AG08395 (cell line): ENCODE data around the gene SORCS2.

Source experiments
- DNase-seq: peaks from one replicate; pipeline ENCODE4 v3.0.0; 2012; ENCODE audit warnings: mixed read lengths, low spot score

SORCS2 gene

DNA sequence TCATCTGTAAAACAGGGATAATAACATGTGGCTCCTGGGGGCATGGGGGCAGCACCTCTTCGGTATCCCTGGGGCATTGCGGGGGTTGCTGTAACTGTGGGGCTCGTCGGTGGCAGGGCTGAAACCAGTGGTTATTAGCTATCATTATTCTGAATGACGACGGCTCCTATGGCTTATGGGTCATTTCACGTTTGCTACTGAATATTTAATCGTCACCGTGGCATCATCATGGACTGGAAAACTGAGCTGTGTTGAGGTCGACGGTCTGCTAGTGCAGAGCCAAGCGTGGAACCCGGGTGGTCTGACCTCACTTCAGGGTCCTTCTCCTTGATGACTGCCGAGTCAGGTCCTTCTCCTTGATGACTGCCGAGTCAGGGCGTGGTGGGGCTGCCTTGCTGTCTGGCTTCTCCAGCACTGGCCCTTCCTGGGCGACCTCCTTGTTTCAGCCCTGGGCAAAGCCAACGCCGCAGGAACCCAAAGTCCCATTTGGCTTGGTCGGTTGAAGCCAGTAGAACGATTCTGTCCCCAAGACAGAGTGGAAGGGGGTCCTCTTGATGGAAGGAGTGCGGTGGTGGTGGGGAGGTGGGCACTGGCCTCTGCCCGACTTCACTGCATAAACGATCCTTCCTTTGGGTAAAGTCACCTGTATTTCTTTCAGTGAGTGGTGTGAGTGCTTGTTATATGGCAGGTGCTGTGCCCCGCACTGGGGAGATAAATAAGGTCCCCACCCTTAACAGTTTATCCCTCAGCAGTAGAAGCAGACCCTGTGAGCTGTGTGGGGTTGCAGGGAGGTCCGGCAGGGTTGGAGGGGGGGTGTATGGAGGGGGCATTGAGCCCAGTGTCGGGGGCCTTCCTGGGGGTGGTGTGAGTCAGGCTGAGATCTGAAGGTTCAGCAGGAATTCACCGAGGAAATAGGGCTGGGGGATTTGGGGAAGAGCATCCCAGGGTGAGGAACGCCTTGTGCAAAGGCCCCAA is 201.6 kb downstream of the SORCS2 start:
- DNase-seq = no peak

DNA sequence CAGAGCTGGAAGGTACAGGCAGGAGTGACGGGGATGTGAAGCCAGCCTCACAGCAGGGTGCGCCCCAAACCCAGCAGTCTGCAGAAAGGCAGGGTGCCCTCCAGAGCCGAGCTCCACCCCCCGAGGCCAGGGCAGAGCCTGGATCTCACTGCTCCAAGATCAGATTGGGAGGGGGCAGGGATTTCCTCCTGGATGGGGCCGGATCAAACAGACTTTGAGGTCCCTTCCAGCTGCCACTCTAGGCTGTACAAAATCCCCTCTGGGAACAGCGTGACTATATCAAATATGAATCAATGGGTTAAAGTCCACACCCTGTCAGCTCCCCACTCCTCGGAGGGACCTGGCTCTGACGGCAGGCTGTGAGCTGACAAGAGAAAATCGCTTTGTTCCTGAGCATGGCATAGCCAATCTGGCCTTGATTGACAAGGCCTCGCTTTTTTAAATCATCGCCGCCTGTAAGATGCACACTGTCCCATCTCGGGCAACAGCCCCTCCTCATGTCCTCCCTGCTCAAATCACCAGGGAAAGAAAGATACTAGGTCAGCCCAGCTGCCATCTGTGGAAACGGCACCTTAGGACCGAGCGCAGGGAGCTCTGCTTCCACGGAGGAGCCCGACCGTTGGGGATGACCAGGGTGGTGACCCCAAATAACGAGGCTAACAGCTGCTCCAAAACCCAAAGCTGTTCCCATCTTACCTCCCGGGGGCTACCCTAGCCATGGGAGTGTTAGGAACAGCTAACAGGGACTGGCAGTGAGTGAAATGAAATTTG is 202.5 kb downstream of the SORCS2 start:
- DNase-seq = no peak

DNA sequence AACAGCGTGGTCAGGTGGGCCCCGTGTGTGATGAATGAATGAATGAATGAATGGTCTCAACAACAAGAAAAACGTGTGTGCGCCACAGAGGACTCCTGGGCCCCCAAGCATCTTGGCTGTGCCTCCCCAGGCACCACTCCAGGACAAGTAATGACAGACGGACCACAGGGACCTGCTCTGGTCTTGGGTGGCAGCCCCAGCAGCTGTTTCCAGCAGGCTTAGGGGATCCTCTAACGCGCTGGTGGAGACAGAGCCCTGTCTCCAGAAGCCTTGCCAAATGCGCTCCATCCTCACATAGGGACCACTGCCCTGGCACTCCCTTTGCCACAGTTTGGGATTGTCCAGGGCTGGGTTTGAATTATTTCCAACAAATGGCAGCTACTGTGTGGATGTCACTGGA is 203.3 kb downstream of the SORCS2 start:
- no peak for DNase-seq

DNA sequence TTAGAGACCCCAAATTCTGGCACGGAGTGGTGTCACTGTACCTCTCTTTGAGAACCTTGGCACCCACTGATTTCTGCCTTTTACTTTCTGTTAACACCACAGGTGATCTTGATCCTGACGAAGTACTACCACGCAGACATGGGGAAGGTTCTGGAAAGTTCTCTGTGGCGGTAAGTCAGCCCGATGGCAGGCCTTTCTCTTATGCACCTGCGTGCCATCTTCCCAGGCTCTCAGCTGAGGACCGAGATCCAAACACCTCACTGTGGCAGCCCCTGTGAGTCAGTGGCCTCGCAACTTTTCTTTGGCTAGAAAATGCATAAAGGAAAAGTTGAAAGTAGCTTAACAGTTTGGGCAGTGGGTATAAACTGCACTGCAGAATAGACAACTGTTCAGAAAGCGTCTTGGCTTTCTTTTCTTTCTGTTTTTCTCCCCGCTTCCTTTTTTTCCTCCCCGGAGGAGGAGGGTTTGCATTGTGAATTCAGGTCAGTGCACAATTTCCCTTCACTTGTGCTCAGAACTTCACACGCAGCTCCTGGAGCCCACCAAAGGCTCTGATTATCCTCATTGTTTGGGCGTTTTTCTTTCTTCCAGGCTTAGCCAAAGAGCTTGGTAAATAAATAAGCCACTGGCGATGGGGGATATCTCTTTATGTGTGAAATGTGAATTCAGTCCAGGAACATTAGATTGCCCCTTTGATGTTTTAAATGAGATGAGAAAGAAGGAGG is 204.0 kb downstream of the SORCS2 start:
- no peak for DNase-seq

DNA sequence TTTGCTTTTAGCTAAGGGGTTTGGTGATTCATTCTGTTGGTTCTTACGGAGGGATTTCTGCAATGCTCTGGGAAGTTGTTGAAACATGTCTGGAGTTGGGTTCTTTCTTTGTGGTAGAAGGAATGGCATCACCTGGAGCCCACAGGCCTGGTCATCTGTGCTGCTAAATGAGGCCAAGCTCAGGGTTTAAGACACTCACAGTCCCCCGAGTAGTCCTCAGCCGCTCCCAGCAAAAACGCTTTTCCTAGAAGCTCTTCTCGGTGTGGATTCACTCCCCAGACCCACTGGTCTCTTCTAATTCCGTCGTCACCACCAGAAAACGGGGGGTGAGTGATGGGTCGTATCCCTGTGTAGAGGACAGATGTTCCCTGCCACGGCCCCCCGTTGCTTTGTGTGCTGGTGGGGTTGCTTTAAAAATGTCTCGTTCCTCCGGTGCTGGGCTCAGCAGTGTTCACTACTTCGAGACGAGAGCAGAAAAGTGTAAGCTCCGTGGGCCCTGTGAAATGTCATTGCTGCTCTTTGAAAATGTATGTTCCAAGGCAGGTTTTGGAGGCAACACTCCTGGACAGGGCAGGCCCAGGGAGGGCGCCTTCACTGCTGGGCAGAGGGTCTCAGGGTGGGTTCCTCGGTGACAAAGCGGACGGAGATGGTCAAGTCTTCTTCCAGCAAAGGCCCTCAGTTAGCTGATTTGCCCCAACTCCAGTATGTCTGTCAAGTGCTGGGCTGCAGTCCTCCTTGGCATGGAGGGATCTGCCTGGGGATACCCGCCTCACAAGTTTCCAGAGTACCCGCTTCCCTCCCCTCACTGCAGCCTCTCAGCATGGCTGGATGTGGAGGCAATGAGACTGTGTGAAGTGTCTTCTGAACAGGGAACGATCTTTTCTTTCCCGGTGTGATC is 205.1 kb downstream of the SORCS2 start:
- no peak for DNase-seq

DNA sequence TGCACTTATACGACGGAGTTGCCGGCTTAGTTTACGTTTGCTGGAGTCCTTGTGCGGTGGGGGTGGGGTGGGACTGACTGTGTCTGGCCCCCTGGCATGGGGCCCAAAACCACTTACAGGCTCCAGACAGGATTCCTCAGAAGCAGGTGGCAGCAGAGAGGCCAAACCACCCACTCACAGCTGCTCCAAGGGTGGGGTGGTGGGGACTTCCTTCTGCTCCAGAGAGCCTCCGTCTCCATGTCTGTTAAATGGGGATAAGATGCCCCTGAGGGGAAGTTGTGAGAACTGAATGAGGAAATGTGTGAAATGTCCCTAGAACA is 205.7 kb downstream of the SORCS2 start:
- DNase-seq = no peak

DNA sequence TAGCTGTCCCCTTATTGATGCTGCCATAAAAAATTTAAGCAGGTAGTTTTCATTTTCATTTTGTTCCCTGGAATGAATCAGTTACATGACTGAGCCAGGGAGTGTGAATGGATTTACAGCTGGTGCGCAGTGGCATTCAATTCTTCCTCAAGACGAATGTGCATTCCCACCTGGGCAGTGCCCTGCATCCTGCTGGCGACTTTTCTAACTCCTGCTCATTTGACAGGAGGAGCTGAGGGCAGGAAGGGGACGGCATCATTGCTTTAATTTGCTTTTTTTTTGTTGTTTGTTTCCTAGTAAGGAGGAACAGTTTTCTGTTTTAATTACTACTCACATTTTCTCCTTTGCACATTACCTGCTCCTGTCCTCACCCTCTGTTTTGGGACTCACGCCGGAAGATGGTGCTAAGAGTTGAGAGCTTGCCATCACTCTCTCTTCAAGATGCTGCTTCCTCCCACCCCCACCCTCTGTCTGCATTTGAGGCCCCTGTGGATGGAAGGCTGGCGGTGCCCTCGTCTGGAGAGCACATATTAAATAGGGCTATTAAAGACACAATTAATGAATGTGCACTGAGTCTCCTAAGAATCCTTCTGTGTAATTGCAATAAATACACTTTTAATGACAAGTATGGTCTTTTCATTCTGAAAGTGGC is 206.6 kb downstream of the SORCS2 start:
- DNase-seq = no peak

DNA sequence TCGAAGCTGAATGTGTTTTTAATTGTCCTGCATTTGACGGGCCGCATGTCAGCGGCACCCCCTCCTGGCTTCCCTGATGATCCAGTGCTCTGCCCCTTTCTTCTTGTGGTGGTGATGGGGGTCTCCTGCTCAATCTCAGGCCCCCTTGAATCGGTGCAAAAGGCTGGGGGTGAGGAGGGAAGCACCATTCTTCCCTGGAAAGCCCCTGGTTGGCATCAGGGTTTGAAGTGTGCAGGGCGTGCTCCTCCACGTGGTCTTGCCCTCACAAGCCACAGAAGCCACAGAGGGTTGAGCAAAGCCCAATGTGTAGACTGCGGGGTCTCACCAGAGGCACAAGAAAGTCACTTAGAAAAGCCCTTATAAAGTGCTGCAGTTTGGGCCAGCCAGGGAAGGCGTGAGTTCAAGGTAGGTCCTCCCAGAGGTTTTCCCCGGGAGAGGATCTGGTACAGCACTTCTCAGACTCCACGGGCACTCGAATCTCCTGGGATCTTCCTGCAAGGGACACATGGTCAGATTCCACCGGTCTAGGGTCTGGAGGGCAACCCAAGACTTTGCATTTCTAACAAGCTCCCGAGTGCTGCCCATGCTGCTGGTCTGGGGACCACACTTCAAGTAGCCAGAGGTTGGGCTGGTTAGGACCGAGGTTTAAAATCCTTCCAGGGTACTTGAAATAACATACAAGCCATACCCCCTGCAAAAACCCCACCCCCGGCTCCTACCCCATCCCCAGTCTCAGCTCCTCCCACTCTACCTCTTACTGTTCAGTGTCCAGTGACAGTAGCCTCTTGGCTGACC is 207.3 kb downstream of the SORCS2 start:
- no peak for DNase-seq

DNA sequence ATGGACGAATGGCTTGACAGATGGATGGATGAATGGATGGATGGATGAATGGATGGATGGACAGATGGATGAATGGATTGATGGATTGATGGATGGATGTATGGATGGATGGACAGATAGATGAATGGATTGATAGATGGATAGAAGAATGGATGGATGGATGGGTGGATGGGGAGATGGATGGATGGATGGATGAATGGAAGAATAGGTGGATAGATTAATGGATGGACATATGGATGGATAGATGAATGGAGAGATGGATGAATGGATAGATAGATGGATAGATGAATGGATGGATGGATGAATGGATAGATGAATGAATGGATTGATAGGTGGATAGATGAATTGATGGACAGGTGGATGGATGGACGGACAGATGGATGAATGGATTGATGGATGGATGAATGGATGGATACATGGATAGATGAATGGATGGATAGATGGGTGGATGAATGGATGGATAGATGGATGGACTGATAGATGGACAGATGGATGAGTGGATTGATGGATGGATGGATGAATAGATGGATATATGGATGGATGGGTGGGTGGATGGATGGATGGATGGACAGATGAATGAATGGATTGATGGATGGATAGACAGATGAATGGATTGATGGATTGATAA is 208.4 kb downstream of the SORCS2 start:
- DNase-seq = no peak

DNA sequence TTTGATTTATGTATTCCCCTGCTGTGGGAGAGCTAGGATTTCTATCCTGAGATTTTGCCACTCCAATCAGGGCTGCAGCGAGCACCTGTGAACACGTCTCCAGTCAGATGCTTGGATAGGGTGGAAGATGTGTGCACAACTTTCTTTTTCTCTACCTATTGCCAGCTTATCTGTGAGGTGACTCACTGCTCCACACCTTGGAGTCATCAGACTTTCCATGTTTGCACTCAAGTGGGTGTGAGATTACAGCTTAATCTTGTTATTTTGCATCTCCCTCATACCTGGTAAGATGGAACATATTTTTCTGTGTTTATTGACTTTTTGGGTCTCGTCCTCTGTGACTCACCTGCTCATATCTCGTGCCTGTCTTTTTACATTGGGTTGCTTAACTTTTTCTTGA is 210.2 kb downstream of the SORCS2 start:
- no peak for DNase-seq

DNA sequence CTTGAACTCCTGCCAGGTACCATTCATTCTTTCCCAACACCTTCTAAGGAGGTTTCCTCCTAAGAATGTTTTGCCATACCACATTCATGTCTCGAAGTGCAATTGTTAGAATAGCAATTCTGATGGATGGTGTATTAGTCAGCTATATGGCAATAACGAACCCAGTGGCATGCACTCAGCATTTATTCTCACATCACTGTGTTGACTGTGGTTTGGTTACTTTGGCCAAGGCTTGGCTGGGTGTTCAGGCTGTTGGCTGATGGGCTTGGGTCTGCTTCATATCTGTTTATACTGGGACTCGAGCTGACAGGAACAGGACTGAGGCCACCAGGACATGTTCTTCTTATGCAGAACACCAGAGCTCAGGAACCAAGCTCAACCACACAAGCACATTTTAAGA is 210.7 kb downstream of the SORCS2 start:
- no peak for DNase-seq

DNA sequence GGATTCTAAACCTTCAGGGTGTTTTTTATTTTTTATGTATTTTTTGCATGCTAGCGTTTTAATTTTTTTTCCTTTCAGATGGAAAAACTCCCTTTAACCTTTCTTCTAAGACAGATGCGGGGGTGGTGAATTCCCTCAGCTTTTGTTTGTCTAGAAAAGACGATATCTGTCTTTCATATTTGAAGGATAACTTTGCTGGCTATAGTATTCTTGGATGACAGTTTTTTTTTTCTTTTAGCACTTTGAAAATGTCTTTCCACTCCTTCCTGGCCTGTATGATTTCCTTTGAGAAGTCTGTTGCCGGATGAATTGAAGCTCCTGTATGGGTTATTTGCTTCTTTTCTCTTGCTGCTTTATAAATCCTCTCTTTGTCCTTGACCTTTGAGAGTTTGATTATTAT is 215.8 kb downstream of the SORCS2 start:
- no peak for DNase-seq

DNA sequence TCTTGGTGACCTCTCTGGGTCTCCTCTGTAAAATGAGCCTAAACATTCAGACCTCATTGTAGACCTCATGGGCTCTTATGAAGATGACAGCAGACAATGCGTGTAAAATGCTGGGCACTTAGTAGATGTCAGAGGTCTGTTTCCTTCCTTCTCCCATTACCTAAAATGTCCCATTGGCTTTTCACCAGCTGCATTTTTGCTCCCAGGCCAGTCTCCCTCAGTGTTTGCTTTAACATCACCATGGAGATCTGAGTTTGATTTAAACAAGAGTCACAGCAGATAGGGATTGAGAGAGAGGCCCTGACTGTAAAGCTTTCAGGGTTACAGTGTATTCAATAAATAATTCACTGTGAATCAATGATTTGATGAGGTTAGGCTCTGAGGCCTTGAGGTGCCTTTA is 218.1 kb downstream of the SORCS2 start:
- no peak for DNase-seq

DNA sequence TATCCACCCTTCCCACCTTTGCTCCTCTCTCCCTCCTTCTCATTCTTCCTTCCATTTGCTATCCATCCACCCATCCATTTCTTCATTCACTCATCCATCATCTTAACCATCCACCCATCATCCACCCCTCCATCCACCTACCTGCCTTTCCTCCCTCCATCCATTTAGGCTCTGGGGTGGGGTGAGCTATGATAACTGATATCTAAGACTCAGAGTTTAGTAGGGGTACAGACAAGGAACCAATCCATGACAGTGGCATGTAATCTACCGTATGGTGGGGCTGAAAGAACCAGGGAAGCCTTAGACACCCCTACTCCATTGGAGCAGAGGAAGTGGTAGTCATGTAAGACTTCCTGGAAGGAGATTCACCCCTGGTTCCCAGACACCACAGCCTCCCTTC is 219.2 kb downstream of the SORCS2 start:
- no peak for DNase-seq

DNA sequence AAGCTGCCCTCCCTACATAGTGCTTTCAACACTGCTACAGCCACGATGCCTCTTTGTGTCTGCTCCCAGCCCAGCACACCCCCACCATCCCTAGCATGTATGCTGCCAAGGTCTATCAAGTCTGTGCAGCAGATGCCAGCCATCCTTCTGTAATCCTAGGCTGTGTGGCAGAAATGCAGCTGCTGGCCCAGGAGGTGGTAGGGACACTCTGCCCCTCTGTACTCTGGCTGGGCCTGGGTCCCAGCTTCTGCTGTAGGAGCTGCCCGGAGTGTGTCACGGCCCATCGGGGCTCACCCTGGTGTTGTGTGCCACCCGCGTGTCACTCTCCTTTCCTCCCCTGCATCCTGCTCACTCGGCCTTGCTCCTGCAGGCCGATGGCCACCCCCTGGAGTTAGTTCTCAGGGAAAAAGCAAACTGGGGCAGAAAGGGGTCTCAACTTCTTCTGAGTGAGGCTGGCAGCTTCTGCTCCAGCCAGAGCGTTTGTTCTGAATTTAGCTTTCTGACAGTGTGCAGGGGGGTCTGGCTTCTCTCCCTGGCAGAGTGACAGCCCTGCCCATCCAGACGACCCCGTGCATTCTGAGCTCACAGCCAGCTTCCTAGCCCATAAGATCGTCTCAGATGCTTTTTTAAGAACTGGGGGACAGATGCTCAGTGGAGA is 219.7 kb downstream of the SORCS2 start:
- no peak for DNase-seq

DNA sequence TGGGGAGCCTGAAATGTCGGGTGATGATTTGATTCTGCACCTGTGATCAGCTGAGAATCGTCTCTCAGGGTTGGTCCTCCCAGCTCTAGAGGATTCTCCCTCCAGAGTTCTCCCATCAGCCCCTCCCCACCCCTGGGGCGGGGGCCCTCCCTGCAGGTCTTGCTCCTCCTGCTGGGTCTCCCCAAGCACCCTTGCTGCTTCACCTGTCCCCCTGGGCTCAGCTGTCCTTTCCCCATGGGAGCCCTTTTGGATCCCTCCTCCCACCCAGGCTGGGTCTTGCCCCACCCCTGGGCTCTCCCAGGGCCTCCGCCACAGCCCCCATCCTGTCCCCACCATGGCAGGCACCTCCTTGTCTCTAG is 220.2 kb downstream of the SORCS2 start:
- no peak for DNase-seq

DNA sequence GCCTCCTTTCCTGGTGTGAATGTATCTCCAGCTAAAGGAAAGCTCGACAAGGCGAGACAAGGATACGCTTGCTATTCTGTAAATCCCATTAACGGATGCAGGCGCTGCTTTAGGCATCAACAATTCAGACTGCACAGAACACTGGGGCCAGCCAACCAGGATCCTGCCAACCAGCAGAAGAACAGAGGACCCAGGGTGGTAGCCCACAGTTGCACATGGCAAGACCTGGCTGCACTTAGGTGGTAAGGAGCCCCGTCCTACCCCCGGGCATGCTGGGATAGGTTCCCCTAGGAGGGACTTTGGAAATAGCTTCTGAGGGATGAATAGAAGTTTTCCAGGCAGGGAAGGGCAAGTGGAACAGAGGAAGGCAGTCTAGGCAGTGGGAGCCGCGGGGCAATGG is 221.7 kb downstream of the SORCS2 start:
- DNase-seq = no peak

DNA sequence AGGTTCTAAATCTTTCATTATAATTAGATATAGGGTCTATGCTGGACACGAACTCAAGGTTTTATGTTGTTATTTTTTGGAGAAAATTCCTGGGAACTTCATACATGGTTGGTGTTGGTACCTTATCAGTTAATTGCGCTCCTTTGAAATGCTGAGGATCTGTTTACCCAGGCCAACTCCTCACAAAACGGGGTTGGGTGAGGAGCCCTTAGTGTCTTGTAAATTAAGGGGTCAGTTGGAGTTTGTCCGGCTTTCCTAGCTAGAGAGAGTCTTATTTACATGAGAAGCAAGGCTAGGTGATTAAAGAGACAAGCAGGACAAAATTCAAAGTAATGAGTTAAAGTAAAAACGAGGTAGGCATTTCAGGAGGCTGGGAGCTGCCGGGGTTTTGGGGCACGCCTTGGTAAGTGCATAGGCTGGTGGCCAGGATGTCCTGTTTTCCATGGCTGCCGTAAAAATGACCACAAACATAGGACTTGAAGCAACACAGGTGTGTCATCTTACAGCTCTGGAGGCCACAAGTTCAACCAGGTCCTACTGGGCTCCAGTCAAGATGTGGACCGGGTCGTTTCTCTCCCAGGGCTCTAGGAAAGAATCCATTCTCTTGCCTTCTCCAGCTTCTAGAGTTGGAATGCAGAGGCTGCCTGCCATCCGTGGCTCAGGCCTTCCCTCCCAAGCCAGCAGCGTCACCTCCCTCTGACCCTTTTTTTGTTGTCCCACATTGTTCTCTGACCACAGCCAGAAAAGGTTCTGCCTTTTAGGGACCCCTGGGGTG is 222.6 kb downstream of the SORCS2 start:
- no peak for DNase-seq
